ENCODE data around the gene EVI5.
"Not testable (repeated sequence)": the region's sequence is repeated elsewhere in the genome, so short reads cannot be mapped to it uniquely, and the experiment has no call there.

The EVI5 gene

GRCh38 chr1:92619466-92620189, 165.3 kb downstream of the EVI5 start:
- CTCF ChIA-PET: no interaction called here
- TF ChIP-seq ZNF384 (IDR thresholded peaks at IDR 0.05) (no peak), FOXM1 (IDR thresholded peaks at IDR 0.05; ENCODE audit: borderline replicate concordance) (no peak)
- POLR2A ChIA-PET: no interaction called here

GRCh38 chr1:92601044-92601443, 183.9 kb downstream of the EVI5 start:
- DNase-seq (ENCODE audit: extremely low spot score): no peak
- ChIA-PET POLR2A (no interaction called here), CTCF (no interaction called here)
- TF ChIP-seq L3MBTL2 (conservative IDR thresholded peaks at IDR 0.05) (no peak), FOXK2 (IDR thresholded peaks at IDR 0.05) (no peak), BHLHE40 (IDR thresholded peaks at IDR 0.05; ENCODE audit: borderline replicate concordance) (no peak), LEF1 (IDR thresholded peaks at IDR 0.05; ENCODE audit: borderline replicate concordance) (no peak), CTBP1 (IDR thresholded peaks at IDR 0.05; ENCODE audit: borderline replicate concordance) (no peak), PKNOX1 (IDR thresholded peaks at IDR 0.05) (no peak), ARNT (IDR thresholded peaks at IDR 0.05) (no peak), SP1 (IDR thresholded peaks at IDR 0.05) (no peak), HDGF (IDR thresholded peaks at IDR 0.05; ENCODE audit: borderline replicate concordance) (no peak), NFRKB (IDR thresholded peaks at IDR 0.05) (no peak), SUZ12 (IDR thresholded peaks at IDR 0.05) (no peak), FOXA1 (IDR thresholded peaks at IDR 0.05) (no peak), FOXM1 (IDR thresholded peaks at IDR 0.05; ENCODE audit: borderline replicate concordance) (no peak), ZNF384 (IDR thresholded peaks at IDR 0.05) (no peak), TARDBP (IDR thresholded peaks at IDR 0.05) (no peak), ELF4 (IDR thresholded peaks at IDR 0.05) (no peak)

More at GRCh38 chr1:92619466-92620189, 165.3 kb downstream of the EVI5 start:
- no peak for DNase-seq (ENCODE audit: extremely low spot score)

GRCh38 chr1:92599184-92599583, 185.7 kb downstream of the EVI5 start:
- ChIA-PET POLR2A (no interaction called here), CTCF (interaction anchor here (0.6 kb wide), 1 partner anchor 113 kb away, joined by 3 read pairs; no protein-coding TSS in a partner anchor)
- no peak for TF ChIP-seq FOXM1 (IDR thresholded peaks at IDR 0.05; ENCODE audit: borderline replicate concordance)
- TF ChIP-seq FOXK2 (IDR thresholded peaks at IDR 0.05): no peak
- TF ChIP-seq NFRKB (IDR thresholded peaks at IDR 0.05): no peak
- no peak for TF ChIP-seq SUZ12 (IDR thresholded peaks at IDR 0.05)
- no peak for TF ChIP-seq TARDBP (IDR thresholded peaks at IDR 0.05)
- no peak for TF ChIP-seq L3MBTL2 (conservative IDR thresholded peaks at IDR 0.05)
- no peak for TF ChIP-seq HDGF (IDR thresholded peaks at IDR 0.05; ENCODE audit: borderline replicate concordance)
- TF ChIP-seq ELF4 (IDR thresholded peaks at IDR 0.05): no peak
- no peak for TF ChIP-seq FOXA1 (IDR thresholded peaks at IDR 0.05)
- no peak for TF ChIP-seq ZNF384 (IDR thresholded peaks at IDR 0.05)
- no peak for TF ChIP-seq SP1 (IDR thresholded peaks at IDR 0.05)
- TF ChIP-seq LEF1 (IDR thresholded peaks at IDR 0.05; ENCODE audit: borderline replicate concordance): no peak
- TF ChIP-seq CTBP1 (IDR thresholded peaks at IDR 0.05; ENCODE audit: borderline replicate concordance): no peak
- no peak for TF ChIP-seq BHLHE40 (IDR thresholded peaks at IDR 0.05; ENCODE audit: borderline replicate concordance)
- no peak for TF ChIP-seq ARNT (IDR thresholded peaks at IDR 0.05)
- no peak for DNase-seq (ENCODE audit: extremely low spot score)

- CTCF ChIA-PET; DNase-seq (ENCODE audit: extremely low spot score); POLR2A ChIA-PET: not testable (repeated sequence)
Observed at GRCh38 chr1:92589361-92589760, 195.5 kb downstream of the EVI5 start.

GRCh38 chr1:92587445-92587844, 197.5 kb downstream of the EVI5 start:
- DNase-seq (ENCODE audit: extremely low spot score): no peak
- POLR2A ChIA-PET: no interaction called here
- TF ChIP-seq TARDBP (IDR thresholded peaks at IDR 0.05) (no peak), SP1 (IDR thresholded peaks at IDR 0.05) (no peak), LEF1 (IDR thresholded peaks at IDR 0.05; ENCODE audit: borderline replicate concordance) (no peak), BHLHE40 (IDR thresholded peaks at IDR 0.05; ENCODE audit: borderline replicate concordance) (no peak), PKNOX1 (IDR thresholded peaks at IDR 0.05) (no peak), NFRKB (IDR thresholded peaks at IDR 0.05) (no peak), CTBP1 (IDR thresholded peaks at IDR 0.05; ENCODE audit: borderline replicate concordance) (no peak), L3MBTL2 (conservative IDR thresholded peaks at IDR 0.05) (no peak), FOXA1 (IDR thresholded peaks at IDR 0.05) (no peak), FOXM1 (IDR thresholded peaks at IDR 0.05; ENCODE audit: borderline replicate concordance) (no peak), ZNF384 (IDR thresholded peaks at IDR 0.05) (no peak), ELF4 (IDR thresholded peaks at IDR 0.05) (no peak), FOXK2 (IDR thresholded peaks at IDR 0.05) (no peak), ARNT (IDR thresholded peaks at IDR 0.05) (no peak), HDGF (IDR thresholded peaks at IDR 0.05; ENCODE audit: borderline replicate concordance) (no peak)
- CTCF ChIA-PET: interaction anchor here (0.5 to 0.6 kb wide), 2 partner anchors 9 to 155 kb away, joined by 3 read pairs; no protein-coding TSS in a partner anchor

- ChIA-PET CTCF (no interaction called here), POLR2A (no interaction called here)
- DNase-seq (ENCODE audit: extremely low spot score): no peak
- TF ChIP-seq LEF1 (IDR thresholded peaks at IDR 0.05; ENCODE audit: borderline replicate concordance) (no peak), BHLHE40 (IDR thresholded peaks at IDR 0.05; ENCODE audit: borderline replicate concordance) (no peak)
Observed at GRCh38 chr1:92585831-92586230, 199.1 kb downstream of the EVI5 start.

- DNase-seq (ENCODE audit: extremely low spot score); POLR2A ChIA-PET; CTCF ChIA-PET: not testable (repeated sequence)
Observed at GRCh38 chr1:92584810-92585209, 200.1 kb downstream of the EVI5 start.

Measured in HEK293T (cell line).